Eye (tissue), 1 donor: ENCODE results near the gene OGFOD2.

ENCODE experiments used
- DNase-seq: peaks from one replicate; pipeline ENCODE4 v3.0.0-alpha.2; 2015

Gene OGFOD2

GRCh38 chr12:122977655-122978392, 2.8 kb downstream of the OGFOD2 start:
- DNase-seq, result no peak

DNA sequence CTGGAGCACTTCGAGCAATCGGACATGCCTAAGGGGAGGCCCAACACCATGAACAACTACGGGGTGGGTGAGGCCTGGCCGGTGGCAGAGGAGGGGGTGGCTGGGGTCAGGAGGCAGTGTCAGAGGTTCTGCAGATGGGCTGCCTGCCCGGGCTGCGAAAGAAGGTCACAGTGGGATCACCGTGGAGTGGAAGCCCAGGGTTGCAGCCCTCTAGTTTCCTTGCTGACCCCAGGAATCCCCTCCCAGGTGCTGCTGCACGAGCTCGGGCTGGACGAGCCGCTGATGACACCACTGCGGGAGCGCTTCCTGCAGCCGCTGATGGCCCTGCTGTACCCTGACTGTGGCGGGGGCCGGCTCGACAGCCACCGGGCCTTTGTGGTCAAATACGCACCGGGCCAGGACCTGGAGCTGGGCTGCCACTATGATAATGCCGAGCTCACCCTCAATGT, 3.5 kb downstream of the OGFOD2 start:
- no peak for DNase-seq

DNA sequence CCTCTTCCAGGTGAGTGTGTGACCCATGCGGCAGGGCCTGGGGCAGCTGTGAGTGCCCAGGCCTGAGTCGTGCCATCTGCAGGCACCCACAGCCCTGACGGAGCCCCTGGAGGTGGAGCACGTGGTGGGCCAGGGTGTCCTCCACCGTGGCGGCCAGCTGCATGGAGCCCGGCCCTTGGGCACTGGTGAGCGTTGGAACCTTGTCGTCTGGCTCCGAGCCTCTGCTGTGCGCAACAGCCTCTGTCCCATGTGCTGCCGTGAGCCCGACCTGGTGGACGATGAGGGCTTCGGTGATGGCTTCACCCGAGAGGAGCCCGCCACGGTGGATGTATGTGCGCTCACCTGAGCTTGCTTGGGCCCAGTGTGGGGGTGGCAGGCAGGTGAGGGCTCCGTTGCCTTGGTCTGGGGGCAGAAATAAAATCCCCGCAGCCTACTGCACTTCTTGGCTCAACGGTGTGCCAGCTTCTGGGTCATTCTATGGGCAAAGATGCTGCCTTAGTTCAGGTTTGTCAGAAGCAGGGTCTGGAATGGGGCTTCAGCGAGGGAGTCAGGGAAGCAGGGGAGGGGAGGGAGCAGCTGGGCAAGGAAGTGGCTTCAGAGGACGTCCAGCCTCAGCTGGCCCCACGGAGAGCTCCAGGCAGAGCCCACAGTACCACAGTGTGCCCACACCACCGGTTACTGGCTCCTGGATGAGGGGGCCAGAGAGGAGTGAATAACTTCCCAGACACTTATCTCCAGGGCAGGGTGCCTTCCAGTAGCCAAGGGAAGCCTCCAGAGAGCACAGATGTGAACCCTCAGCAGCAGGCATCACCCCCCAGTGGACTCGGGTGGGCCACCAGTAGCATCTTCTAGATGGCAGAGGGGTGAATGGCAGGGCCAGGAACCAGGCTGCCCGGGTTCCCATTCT, 4.2 kb downstream of the OGFOD2 start:
- no peak for DNase-seq

DNA sequence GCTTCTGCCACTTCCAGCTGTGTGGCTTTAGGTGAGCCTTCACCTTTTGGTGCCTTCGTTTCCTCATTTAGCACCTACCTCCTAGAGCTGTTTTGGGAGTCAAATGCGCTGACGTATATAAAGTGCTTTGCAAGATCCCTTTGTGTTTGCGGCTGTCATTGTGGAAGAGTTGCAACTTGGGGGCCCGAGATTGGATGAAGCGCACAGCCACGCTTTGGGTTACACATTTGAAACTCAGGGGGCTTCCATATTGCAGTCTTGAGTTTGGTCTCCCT, 4.8 kb downstream of the OGFOD2 start:
- DNase-seq, result no peak

DNA sequence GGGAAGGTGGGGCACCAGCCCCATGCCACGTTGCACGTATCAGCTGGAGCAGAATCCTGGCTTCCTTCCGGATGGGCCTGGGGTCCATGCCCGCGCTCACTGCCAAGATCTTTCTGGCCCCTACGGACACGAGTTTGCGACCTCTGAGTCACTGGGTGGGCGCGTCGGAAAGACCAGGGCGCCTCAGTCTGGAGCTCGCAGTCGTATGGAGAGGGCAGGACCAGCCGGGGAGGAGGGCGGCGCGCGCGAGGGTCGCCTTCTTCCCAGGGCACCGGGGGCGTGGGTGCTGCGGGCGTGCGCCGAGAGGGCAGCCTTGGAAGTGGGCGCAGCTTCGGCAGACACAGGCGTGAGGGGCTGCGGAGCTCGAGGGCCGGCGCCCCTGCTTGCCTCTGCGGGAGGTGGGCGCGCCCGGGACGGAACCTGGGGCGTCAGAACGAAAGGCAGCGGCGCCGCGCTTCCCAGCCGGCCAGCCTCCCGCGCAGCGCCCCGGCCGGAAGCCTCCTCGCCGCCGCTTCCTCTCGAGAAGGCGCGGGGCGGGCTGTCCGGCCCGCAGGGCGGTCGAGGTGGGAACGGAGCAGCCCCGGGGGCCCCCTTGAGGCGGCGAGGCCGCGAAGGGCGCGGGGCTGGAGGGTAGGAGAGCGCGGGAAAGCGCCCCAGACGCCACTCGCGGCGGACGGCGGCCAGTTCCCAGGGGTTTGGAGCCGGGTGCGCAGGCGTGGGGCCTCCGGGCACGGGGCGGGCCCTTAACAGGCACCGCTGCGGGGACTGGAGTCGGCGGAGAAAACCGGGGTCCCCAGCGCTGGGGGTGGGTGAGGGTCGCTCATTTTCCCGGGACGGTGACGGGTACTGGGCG, 5.4 kb downstream of the OGFOD2 start, which contains the start of gene ARL6IP4:
ARL6IP4 (plus strand) TSS at position 499 of the 853 bp plus-strand sequence. CDS start 459 bp downstream, outside the sequence.
- DNase-seq, result peak; percentile 81

DNA sequence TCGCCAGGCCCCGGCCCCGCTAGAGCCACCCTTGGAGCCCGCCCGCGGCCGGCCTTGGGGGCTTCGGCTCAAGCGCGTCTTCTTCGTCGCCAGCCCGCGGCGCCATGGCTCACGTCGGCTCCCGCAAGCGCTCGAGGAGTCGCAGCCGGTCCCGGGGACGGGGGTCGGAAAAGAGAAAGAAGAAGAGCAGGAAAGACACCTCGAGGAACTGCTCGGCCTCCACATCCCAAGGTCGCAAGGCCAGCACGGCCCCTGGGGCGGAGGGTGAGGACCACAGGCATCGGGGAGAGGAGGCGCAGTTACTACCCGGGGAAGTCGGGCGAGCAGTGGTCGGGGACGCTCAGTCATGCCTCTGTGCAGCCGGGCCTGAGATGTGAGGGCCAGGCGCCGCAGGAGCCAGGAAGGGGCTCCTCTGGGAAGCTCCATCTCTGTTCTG, 6.0 kb downstream of the OGFOD2 start:
- no peak for DNase-seq

DNA sequence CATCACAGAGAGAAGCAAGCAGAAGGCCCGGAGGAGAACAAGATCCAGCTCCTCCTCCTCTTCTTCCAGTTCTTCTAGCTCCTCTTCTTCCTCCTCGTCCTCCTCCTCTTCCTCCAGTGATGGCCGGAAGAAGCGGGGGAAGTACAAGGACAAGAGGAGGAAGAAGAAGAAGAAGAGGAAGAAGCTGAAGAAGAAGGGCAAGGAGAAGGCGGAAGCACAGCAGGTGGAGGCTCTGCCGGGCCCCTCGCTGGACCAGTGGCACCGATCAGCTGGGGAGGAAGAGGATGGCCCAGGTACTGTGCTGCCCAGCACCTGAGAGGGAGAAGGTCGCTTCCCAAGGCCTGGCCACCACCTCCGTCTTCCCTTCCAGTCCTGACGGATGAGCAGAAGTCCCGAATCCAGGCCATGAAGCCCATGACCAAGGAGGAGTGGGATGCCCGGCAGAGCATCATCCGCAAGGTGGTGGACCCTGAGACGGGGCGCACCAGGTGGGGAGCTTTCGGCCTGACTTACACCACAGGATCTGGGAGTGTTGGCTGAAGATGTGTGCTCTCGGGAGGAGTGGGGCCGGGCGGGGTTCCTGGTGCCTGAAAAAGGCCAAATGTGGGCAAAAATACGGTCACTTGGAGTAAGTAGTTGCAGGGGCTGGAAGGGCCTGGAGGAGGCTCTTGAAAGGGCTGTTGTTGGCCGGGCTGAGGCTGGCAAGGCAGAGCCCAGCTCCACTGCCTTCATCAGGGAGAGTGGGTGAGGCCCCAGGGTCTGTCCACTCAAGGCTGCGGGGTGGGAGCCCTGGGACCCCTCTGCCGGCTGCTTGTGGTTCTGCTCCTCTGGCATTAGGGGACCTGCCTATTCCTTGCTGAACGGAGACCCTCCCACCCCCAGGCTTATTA, 6.8 kb downstream of the OGFOD2 start:
- no peak for DNase-seq

DNA sequence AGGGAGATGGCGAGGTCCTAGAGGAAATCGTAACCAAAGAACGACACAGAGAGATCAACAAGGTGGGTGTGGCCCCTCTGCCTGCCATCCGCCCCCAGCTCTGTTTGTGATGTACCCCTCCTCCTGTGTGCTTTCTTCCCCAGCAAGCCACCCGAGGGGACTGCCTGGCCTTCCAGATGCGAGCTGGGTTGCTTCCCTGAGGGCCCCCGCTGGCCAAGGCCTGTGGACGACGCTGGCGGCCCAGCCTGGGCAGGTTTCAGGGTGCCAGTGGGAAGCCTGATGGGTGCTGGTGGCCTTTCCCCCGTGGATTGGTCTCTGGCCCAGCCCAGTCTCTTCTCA, 7.4 kb downstream of the OGFOD2 start:
- DNase-seq, result no peak

DNA sequence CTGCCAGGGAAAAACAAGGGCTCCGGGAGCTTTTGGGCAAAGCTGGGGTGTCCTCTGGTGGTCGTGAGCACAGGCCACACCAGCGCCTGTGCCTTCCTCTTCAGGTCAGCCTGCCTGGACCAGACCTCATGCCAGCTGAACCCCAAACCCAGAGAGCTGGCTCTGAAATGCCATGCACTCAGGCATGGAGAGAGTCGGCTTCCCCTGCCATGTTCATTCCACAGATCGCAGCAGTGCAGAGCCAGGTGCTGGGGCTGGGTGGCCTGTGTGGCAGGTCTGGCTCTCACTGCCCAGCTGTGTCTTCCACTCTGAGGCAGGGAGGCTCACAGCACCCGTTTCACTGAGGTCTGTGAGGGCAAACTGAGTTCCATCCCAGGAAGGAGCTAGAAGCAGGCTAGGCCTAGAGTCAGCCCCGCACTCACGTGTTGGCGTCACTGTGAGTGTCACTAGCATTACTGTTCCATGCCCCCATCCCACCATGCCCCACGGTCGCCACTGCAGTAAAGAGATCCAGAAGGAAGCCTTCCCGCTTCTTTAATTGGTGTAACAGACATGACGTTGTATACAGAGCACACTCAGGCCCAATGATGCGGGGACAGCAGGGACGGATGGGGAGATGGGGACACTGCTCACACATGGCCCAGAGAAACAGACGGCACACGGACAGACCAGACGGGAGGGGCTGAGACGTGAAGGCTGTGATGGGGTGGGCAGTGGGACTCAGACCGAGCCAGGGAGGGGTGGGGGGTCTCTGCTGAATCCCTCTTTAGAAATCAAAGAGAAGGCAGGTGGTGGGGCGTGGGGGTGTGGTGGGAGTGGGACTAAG, 8.1 kb downstream of the OGFOD2 start:
- DNase-seq, result no peak

DNA sequence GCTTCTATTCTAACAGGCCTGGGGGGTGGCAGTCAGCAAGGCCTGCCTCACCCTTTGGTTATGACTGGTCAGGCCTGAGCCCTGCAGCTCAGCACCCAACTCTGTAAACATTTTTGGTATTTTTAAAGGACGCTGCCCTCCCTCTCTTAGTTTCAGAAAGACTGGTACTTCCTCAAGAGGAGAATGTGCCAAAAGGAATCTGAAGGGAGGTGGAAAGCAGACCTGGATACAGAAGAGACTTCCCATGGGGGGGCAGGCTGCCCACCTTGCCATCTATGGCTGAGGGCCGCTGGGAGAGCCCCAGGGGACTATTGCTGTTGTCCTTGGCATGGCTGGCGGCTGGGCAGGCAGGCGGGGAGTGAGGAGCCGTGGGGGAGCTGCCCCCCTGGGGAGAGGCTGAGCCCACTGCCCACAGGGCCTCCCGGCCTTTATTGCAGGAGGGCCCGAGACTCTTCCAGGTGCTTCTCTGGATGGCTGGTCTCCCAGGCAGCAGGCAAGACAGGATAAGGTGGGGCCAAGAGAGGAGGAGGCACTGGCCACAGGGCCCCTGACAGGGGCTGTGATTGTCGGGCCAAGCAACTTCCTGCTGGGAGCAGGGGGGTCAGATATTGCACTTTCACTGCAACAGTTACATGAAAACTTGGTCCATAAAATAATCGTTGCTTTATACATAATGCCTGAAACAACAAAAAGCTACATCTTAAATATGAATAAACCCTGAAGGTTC, 8.9 kb downstream of the OGFOD2 start:
- DNase-seq, result no peak

- no peak for DNase-seq
Observed at GRCh38 chr12:122984612-122985337, 9.7 kb downstream of the OGFOD2 start.

DNA sequence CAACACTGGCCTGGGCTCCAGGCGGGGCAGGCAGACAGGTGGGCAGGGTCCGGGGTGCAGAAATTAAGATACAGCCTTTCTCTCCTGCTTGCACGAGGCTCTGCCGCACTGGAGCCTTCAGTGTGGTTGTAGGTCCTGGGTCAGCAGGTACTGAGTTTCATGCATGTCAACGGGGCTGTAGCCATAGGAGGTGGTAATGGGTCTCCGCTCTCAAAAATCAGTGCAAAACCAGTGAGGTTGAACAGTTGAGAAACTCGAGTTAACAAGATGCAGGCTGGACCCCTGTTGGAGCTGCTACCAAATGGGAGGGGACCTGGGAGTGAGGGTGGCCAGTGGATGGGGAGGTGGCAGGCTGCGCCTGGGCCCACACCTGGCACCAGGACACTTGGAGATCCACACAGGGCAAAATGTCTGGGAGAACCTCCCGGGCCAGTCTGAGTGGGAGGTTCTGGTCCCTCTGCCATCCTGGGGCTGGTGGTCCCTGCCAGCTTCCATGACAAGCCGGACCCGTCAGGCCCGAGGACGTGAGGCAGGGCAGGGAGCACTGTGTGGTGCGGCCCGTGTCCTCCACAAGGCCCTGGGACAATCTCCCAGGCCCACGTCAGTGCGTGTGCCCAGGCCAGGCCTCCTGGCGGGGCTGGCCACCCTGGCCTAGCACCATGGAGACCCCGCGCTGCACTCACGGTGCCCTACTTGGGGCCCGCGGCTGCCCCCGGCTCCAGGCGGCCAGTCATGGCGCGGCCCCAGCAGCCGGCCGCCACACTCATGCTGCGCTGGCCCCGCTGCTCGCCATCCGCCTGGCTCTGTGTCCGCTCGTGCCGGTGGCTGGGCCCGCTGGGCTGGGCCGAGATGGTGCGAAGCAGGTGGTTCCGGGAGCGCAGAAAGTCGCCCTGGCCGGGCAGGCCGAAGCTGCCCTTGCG, 10.6 kb downstream of the OGFOD2 start:
- DNase-seq, result no peak

- DNase-seq, result no peak
Observed at GRCh38 chr12:122986258-122986871, 11.3 kb downstream of the OGFOD2 start.

DNA sequence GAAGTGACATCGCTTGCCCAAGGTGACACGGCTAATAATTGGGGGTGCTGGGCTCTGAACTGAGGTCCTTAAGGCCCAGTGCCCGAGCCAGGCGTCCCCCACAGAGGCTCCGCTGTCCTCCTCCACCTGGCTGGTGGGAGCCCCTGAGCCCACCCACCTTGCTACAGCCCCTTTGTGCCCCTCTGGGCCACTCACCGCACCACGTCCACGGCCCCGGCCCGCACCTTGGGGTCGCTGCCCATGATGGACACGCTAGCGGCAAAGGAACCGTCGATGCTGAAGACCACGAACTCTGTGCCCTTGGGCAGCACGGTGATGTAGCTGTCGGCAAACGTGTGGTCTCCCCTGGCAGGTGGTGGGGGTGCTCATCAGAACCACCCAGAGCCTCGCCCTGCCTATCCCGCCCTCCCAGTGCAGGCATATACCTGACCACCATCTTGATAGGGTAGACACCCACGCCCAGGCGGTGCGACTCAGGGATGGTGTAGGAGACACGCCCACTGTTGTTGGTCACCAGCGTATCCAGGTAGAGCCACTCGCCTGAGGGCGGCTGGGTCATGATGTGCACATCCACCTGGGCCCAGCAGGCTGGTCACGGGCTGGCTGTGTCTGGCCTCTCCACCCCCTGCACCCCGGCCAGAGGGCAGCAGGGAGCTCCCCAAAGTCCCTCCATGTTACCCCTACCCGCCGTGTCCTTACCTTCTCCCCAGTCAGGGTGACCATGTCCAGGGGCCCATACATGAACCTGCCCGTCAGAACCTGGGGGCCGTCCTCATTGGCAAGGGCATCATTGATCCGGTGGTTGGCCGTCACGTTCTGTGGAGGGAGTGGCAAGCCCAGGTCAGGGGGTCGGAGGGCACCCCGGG, 12.3 kb downstream of the OGFOD2 start:
- no peak for DNase-seq

- DNase-seq, result no peak
Observed at GRCh38 chr12:122988036-122988435, 13.0 kb downstream of the OGFOD2 start.

DNA sequence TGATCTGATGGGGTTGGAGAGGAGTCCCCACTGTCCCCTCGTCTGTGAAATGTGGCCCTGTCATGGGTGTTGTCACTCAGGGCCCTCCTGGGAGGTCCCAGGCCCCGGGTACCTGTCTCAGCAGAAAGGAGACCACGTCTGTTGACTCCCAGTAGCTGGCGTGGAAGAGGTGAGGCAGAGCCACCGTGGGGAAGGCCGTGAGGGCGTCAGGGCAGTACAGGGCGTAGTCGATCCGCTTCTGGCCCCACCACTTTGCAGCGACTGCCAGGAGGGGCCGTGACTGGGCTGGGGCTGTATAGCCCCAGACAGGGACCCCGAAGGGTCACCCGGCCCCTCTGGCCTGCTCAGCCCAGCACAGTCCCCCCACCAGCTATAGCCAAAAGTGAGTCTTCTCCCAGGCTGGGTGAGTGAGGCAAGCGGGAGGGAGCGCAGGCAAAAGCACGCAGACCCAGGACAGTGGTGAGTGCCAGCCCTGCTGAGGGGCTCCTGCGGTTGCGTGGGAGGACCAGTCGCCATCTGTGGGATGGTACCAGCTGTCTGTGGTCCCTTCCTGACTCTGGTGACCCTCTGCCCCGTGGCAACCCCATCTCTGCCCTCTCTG, 13.7 kb downstream of the OGFOD2 start:
- DNase-seq, result no peak
